HG03354 (cell line): ENCODE results near the gene TIMD4.

Experiments
- ATAC-seq: cut with Tn5 transposase; IDR thresholded peaks from one replicate; pipeline ENCODE4 v1.9.1; 2021; ENCODE audit warnings: mild to moderate bottlenecking; ENCODE audit not compliant: unreplicated experiment, poor library complexity, severe bottlenecking

The TIMD4 gene

DNA sequence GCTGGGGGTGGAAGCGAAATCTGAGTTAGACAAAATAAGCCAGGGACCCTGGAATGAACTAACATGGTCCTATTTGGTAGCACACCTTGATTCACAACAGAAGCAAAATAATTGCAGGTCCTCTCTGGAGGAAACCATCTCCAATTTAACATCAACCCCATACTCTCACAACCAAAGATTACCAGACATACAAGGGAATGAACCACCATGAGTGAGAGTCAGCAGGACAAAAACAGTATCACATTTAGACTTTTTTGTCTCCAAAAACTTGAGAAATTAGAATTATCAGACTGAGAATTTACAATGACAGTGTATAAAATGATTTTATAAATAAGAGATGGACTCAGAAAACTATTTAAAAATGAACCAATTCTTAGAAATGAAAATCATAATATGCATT, 91.8 kb downstream of the TIMD4 start:
- ATAC-seq = no peak

- ATAC-seq = no peak
These were observed 92.6 kb downstream of the TIMD4 start for GRCh38 chr5:156870498-156870839.
